Progenitor cell of endocrine pancreas (in vitro differentiated cells): Measurements from ENCODE around the gene NRDE2. TPM values are rescaled to one million over a fixed set of nuclear protein-coding genes. Genes with fewer than 3 reads are reported as not detected.

Experiments
- DNase-seq: peaks from one replicate; pipeline ENCODE4 v3.0.0; 2021; ENCODE audit warnings: low spot score; ENCODE audit not compliant: unreplicated experiment
- H3K27ac Mint-ChIP-seq: 2 replicates; pipeline ENCODE4 v1.8.0; 2021; ENCODE audit warnings: mild to moderate bottlenecking, moderate library complexity, mixed read lengths
- H3K27me3 Mint-ChIP-seq: 2 replicates; pipeline ENCODE4 v1.8.0; 2021; ENCODE audit warnings: mixed read lengths
- H3K36me3 Mint-ChIP-seq: 2 replicates; pipeline ENCODE4 v1.8.0; 2022; ENCODE audit warnings: mixed read lengths; ENCODE audit not compliant: insufficient read depth
- H3K4me1 Mint-ChIP-seq: 2 replicates; pipeline ENCODE4 v1.8.0; 2021; ENCODE audit warnings: low read depth, mixed read lengths
- H3K4me3 Mint-ChIP-seq: 2 replicates; pipeline ENCODE4 v1.8.0; 2021; ENCODE audit warnings: low read depth, mild to moderate bottlenecking, moderate library complexity, mixed read lengths
- H3K9me3 Mint-ChIP-seq: 2 replicates; pipeline ENCODE4 v1.8.0; 2021; ENCODE audit warnings: low read depth, mixed read lengths
- CTCF ChIP-seq: fragments of 200-600 bp; sonication (generic); IDR thresholded peaks from one replicate; pipeline ENCODE4 v1.5.0; 2021; ENCODE audit warnings: antibody characterized with exemption, mild to moderate bottlenecking; ENCODE audit not compliant: unreplicated experiment
- total RNA-seq: library from RNA; stranded (reverse); gene quantifications from 2 replicates; pipeline ENCODE4 v1.2.1, GENCODE V29; 2021

Gene NRDE2
- total RNA-seq, 1 donor from 2014 or later, result 36.7 TPM

GRCh38 chr14:90278199-90279175, 53.3 kb downstream of the NRDE2 start:
- Mint-ChIP-seq H3K27me3 (no peaks in the 10 kb centered on the region), H3K4me3 (no peak overlapping the region), H3K27ac (no peak overlapping the region), H3K9me3 (no peaks in the 10 kb centered on the region), H3K4me1 (no peaks in the 10 kb centered on the region), H3K36me3 (peaks cover 12% of the 10 kb centered on the region)
- no peak for DNase-seq
- no peak for TF ChIP-seq CTCF

- Mint-ChIP-seq H3K4me3 (no peak overlapping the region), H3K9me3 (no peaks in the 10 kb centered on the region), H3K27me3 (no peaks in the 10 kb centered on the region), H3K27ac (no peak overlapping the region), H3K36me3 (peaks cover 12% of the 10 kb centered on the region), H3K4me1 (no peaks in the 10 kb centered on the region)
- DNase-seq, result no peak
- TF ChIP-seq CTCF, result no peak
Measured at GRCh38 chr14:90277581-90278198, 54.1 kb downstream of the NRDE2 start.

GRCh38 chr14:90276646-90277367, 54.9 kb downstream of the NRDE2 start:
- H3K27me3 Mint-ChIP-seq, result no peaks in the 10 kb centered on the region
- H3K9me3 Mint-ChIP-seq, result no peaks in the 10 kb centered on the region
- TF ChIP-seq CTCF, result peak; percentile 10
- peak overlapping the region; percentile 50 for H3K27ac Mint-ChIP-seq
- no peak for DNase-seq
- peaks cover 14% of the 10 kb centered on the region for H3K36me3 Mint-ChIP-seq
- no peak overlapping the region for H3K4me3 Mint-ChIP-seq
- H3K4me1 Mint-ChIP-seq, result no peaks in the 10 kb centered on the region

- Mint-ChIP-seq H3K4me1 (no peaks in the 10 kb centered on the region), H3K27me3 (no peaks in the 10 kb centered on the region), H3K36me3 (peaks cover 17% of the 10 kb centered on the region), H3K27ac (no peak overlapping the region), H3K4me3 (no peak overlapping the region), H3K9me3 (no peaks in the 10 kb centered on the region)
- TF ChIP-seq CTCF, result no peak
- no peak for DNase-seq
Measured at GRCh38 chr14:90275820-90276219, 55.9 kb downstream of the NRDE2 start.

- Mint-ChIP-seq H3K36me3 (peaks cover 17% of the 10 kb centered on the region), H3K27me3 (no peaks in the 10 kb centered on the region), H3K27ac (no peak overlapping the region), H3K4me1 (no peaks in the 10 kb centered on the region), H3K9me3 (no peaks in the 10 kb centered on the region), H3K4me3 (no peak overlapping the region)
- TF ChIP-seq CTCF, result no peak
- DNase-seq, result no peak
Measured at GRCh38 chr14:90275458-90275814, 56.3 kb downstream of the NRDE2 start.
